A549 (cell line): ENCODE data around the gene MON1A.

Experiments used
- CEBPB ChIP-seq, 2 experiments: fragments of >200 bp in 1 of 2; sonication (Bioruptor Twin) in 1 of 2; formaldehyde crosslinking in 1 of 2; IDR thresholded peaks; 2 replicates each; pipeline ENCODE4 v1.6.1; 2012 to 2016
- CTCF ChIP-seq: fragments of >200 bp; sonication (Bioruptor Twin); formaldehyde crosslinking; IDR thresholded peaks from 3 replicates; pipeline ENCODE4 v1.5.1; 2016
- HOXB5 ChIP-seq: fragments of 250-450 bp; sonication (Bioruptor Pico); IDR thresholded peaks from 2 replicates; pipeline ENCODE4 v1.5.0; 2020; ENCODE audit warnings: mild to moderate bottlenecking, moderate library complexity
- KDM1A ChIP-seq: fragments of 200-600 bp; sonication (generic); IDR thresholded peaks from 2 replicates; pipeline ENCODE4 v1.6.1; 2016; ENCODE audit warnings: low read depth, mild to moderate bottlenecking
- PHF8 ChIP-seq: fragments of 200-600 bp; sonication (generic); IDR thresholded peaks from 2 replicates; pipeline ENCODE4 v1.6.1; 2016; ENCODE audit warnings: low read depth, mild to moderate bottlenecking, antibody characterized with exemption, moderate library complexity, borderline replicate concordance
- POLR2A ChIP-seq: IDR thresholded peaks from 2 replicates; pipeline ENCODE4 v1.6.1; 2012; ENCODE audit warnings: mild to moderate bottlenecking, low read length
- USF2 ChIP-seq: fragments of 450-650 bp; IDR thresholded peaks from 2 replicates; pipeline ENCODE4 v1.6.1; 2014; ENCODE audit warnings: antibody characterized with exemption
- ZNF302 ChIP-seq: fragments of 250-450 bp; sonication (Bioruptor Pico); IDR thresholded peaks from 2 replicates; pipeline ENCODE4 v1.9.0; 2021; ENCODE audit warnings: inconsistent platforms, mild to moderate bottlenecking, moderate library complexity

- TF ChIP-seq CTCF, result no peak
- no peak for TF ChIP-seq ZNF302 (CRISPR knock-in tag)
- TF ChIP-seq PHF8, result no peak
- peak; percentile 37 to 83; a peak in 3 of 4 replicates for TF ChIP-seq CEBPB (IDR thresholded peaks at IDR 0.05)
- TF ChIP-seq KDM1A, result no peak
- TF ChIP-seq HOXB5 (CRISPR knock-in tag), result no peak
- TF ChIP-seq POLR2A, result no peak
- TF ChIP-seq USF2, result no peak
Observed at GRCh38 chr3:49916686-49917085, 12.9 kb downstream of the MON1A start.
